GM06990 (cell line): Measurements from ENCODE around the gene MICALL1.

ENCODE experiments used
- DNase-seq: peaks from one replicate; pipeline ENCODE4 v3.0.0-alpha.2; 2011; ENCODE audit not compliant: insufficient read length; ENCODE audit errors: extremely low read depth
- H3K27me3 ChIP-seq: replicated peaks from 2 replicates; pipeline ENCODE4 v1.6.0; 2011; ENCODE audit warnings: low read length; ENCODE audit not compliant: control insufficient read depth, insufficient read depth
- H3K36me3 ChIP-seq: 2 replicates; pipeline ENCODE4 v1.5.1; 2011; ENCODE audit warnings: low read length; ENCODE audit not compliant: control insufficient read depth, insufficient read depth
- H3K4me3 ChIP-seq: replicated peaks from 2 replicates; pipeline ENCODE4 v1.5.1; 2011; ENCODE audit warnings: low read depth, mild to moderate bottlenecking, control low read depth, low read length
- TF ChIP-seq, protein P1 (sequence below): IDR thresholded peaks from 2 replicates; pipeline ENCODE4 v1.5.1; 2011; ENCODE audit warnings: low read length, control low read depth, mild to moderate bottlenecking, inconsistent platforms; ENCODE audit not compliant: insufficient read depth, poor library complexity, severe bottlenecking

Gene MICALL1

DNA sequence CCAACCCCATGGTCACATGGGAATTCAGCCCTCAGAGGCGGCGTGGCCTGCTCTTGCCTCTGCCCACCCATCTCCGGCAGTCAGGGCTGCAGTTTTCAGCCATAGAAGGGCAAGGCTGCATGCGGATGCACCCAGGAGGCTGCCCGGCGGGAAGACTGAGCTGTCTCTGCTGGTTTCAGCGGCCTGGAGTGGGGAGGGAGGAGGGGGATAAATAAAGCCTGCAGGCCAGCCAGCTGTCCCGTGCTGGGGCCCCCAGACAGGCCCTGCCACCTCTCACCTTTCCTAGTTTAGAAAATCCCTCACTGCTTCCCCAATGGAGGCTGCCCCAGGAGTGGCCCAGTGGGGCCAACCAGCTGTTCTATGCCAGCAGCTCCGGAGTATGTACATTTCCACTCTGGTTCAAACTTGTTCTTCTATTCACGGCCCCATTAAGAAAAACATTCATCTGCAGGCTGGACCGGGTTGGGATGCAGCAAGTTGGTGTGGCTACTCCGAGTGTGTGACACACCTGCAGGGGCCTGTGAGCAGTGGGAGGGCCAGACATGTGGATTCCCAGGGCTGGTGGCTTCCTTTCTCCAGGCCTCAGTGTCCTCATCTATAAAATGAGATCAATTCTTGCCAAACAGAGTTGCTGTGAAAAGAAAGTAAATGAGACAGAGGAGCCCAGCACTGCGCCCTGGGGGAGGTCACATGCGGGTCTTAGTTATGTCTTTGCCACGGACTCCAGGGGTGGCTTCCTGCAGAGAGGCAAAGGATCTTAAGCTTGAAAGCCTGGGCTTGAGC is 5.0 kb downstream of the MICALL1 start:
- DNase-seq = no peak

GRCh38 chr22:37911697-37912096 is 5.6 kb downstream of the MICALL1 start:
- Histone ChIP-seq H3K36me3 (peaks cover 10% of the 10 kb centered on the region), H3K4me3 (no peak overlapping the region), H3K27me3 (no peaks in the 10 kb centered on the region)
- no peak for DNase-seq
- TF ChIP-seq, protein P1, sequence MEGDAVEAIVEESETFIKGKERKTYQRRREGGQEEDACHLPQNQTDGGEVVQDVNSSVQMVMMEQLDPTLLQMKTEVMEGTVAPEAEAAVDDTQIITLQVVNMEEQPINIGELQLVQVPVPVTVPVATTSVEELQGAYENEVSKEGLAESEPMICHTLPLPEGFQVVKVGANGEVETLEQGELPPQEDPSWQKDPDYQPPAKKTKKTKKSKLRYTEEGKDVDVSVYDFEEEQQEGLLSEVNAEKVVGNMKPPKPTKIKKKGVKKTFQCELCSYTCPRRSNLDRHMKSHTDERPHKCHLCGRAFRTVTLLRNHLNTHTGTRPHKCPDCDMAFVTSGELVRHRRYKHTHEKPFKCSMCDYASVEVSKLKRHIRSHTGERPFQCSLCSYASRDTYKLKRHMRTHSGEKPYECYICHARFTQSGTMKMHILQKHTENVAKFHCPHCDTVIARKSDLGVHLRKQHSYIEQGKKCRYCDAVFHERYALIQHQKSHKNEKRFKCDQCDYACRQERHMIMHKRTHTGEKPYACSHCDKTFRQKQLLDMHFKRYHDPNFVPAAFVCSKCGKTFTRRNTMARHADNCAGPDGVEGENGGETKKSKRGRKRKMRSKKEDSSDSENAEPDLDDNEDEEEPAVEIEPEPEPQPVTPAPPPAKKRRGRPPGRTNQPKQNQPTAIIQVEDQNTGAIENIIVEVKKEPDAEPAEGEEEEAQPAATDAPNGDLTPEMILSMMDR = no peak

More for the DNA sequence above, 5.0 kb downstream of the MICALL1 start:
- H3K27me3 ChIP-seq = no peaks in the 10 kb centered on the region
- peaks cover 8% of the 10 kb centered on the region for H3K36me3 ChIP-seq
- TF ChIP-seq, protein P1 = no peak
- H3K4me3 ChIP-seq = no peak overlapping the region

- H3K4me3 ChIP-seq = no peak overlapping the region
- no peak for DNase-seq
- no peaks in the 10 kb centered on the region for H3K27me3 ChIP-seq
- peaks cover 12% of the 10 kb centered on the region for H3K36me3 ChIP-seq
- TF ChIP-seq, protein P1 = no peak
These were observed 6.1 kb downstream of the MICALL1 start for GRCh38 chr22:37912171-37912570.

- DNase-seq = no peak
- TF ChIP-seq, protein P1 = no peak
- no peak overlapping the region for H3K4me3 ChIP-seq
- no peaks in the 10 kb centered on the region for H3K27me3 ChIP-seq
- H3K36me3 ChIP-seq = peaks cover 13% of the 10 kb centered on the region
These were observed 7.2 kb downstream of the MICALL1 start for GRCh38 chr22:37913233-37913721.

DNA sequence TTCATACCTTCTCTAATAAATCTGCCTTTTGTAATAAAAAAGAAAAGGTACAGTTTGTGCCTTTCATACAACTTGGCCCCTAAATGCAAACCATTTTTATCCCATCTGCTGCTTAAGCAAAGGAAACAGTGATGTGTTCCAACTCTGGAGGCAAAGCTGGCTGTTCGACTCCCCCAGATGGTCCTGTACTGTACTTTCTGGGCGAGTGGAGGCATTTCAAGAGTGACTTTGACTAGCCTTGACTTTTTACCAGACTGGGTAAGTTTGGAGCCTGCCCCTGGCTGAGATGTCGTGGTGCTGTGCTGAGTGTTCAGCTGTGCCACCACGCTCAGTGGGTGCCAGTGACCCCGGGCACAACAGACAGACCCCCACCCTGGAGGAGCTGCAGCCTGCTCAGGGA is 10.2 kb downstream of the MICALL1 start:
- H3K4me3 ChIP-seq = no peak overlapping the region
- TF ChIP-seq, protein P1 = no peak
- no peaks in the 10 kb centered on the region for H3K27me3 ChIP-seq
- H3K36me3 ChIP-seq = peaks cover 23% of the 10 kb centered on the region
- DNase-seq = no peak
